Vagina (tissue), 2 donors: ENCODE measurements around the gene GOLGA6C.

Source experiments
- POLR2A ChIP-seq, 2 donors: fragments of 450-650 bp; IDR thresholded peaks; one replicate each; pipeline ENCODE4 v1.6.1; 2017; ENCODE audit warnings: antibody characterized with exemption in 2 of 2, mild to moderate bottlenecking in 2 of 2, moderate library complexity in 2 of 2
- POLR2AphosphoS5 ChIP-seq, 2 donors: sonication (generic); formaldehyde crosslinking; IDR thresholded peaks; one replicate each; pipeline ENCODE4 v1.9.0; 2017; ENCODE audit warnings: antibody characterized with exemption in 2 of 2, mild to moderate bottlenecking in 2 of 2, low read depth in 1 of 2; ENCODE audit not compliant: insufficient read depth in 1 of 2
- TF ChIP-seq, protein P1 (sequence below), 3 experiments: fragments of 450-650 bp in 2 of 3; fragments of 200-600 bp in 1 of 3; sonication (generic) in 1 of 3; IDR thresholded peaks; one replicate each; pipeline ENCODE4 v1.5.1; 2017 to 2019; ENCODE audit warnings: antibody characterized with exemption in 3 of 3, mild to moderate bottlenecking in 2 of 3, moderate library complexity in 2 of 3

DNA sequence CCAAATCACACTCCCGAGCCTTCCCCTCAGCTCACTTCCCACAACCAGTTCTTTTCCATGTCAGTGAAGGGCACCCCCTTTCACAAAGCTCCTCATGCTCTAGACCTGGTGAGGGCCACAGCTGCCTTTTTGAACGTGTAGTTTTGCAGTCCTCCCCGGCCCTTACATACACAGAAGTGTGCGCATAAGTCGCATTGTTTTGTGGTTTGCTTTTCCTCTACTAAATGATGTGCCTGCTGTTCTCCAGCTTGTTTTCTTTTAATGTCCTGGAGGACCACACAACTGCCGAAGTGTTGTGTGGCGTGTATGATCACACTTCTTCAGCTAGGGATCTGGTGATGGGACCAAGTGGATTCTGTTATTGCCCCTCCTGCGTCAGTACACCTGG, 48.9 kb upstream of the GOLGA6C start:
- TF ChIP-seq, protein P1, sequence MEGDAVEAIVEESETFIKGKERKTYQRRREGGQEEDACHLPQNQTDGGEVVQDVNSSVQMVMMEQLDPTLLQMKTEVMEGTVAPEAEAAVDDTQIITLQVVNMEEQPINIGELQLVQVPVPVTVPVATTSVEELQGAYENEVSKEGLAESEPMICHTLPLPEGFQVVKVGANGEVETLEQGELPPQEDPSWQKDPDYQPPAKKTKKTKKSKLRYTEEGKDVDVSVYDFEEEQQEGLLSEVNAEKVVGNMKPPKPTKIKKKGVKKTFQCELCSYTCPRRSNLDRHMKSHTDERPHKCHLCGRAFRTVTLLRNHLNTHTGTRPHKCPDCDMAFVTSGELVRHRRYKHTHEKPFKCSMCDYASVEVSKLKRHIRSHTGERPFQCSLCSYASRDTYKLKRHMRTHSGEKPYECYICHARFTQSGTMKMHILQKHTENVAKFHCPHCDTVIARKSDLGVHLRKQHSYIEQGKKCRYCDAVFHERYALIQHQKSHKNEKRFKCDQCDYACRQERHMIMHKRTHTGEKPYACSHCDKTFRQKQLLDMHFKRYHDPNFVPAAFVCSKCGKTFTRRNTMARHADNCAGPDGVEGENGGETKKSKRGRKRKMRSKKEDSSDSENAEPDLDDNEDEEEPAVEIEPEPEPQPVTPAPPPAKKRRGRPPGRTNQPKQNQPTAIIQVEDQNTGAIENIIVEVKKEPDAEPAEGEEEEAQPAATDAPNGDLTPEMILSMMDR (IDR thresholded peaks at IDR 0.05): no peak
- TF ChIP-seq POLR2A (IDR thresholded peaks at IDR 0.05) (no peak), POLR2AphosphoS5 (IDR thresholded peaks at IDR 0.05; ENCODE audit: insufficient read depth in 1 of 2, low read depth in 1 of 2) (no peak)
